Stimulated activated CD8-positive, alpha-beta memory T cell treated with anti-CD3 and anti-CD28 coated beads, Interleukin-12 subunit alpha, Interleukin-12 subunit beta, amount 100 ng/mL, for 24 hours (primary cell): ENCODE measurements around the gene ITGB1BP1.
"Not testable (repeated sequence)": the region's sequence is repeated elsewhere in the genome, so short reads cannot be mapped to it uniquely, and the experiment has no call there.

Experiments used
- DNase-seq: peaks from one replicate; pipeline ENCODE4 v3.0.0-alpha.2; 2020; ENCODE audit errors: extremely low read depth

The ITGB1BP1 gene

DNA sequence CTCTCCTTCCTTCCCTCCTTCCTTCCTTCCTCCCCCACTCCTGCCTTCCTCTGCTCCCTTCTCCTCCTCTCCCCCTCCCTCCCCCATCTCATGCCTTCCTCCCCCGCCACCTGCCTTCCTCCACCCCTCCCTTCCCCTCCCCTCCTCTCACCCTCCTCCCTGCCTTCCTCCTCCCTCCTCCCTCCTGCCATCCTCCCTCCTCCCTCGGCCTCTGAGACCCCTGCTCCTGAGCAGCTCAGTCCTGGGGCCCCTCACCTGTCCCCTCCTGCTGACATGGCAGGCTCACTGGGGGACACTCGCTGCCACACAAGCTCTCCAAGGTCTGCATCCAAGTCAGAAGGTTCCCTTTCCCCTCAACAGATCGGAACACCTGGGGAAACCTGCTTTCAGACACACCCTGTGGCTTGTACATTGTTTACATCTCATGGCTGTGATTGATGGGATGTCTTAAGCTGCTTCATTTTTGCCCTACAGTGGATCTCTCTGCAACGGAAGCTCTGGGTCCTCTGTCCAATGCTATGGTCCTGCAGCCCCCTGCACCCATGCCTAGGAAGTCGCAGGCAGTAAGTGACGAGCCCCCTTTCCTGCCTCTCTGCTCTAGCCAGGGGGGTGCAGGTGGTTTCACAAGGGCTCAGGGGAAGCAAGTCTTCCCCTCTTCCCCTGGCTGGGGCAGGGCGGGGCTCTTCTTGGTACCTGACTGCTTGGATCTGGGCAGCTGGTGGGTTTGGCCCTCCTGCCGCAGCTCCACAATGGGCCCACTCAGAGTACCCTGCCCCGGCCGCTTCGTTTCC is 22.9 kb downstream of the ITGB1BP1 start:
- DNase-seq, result no peak

DNA sequence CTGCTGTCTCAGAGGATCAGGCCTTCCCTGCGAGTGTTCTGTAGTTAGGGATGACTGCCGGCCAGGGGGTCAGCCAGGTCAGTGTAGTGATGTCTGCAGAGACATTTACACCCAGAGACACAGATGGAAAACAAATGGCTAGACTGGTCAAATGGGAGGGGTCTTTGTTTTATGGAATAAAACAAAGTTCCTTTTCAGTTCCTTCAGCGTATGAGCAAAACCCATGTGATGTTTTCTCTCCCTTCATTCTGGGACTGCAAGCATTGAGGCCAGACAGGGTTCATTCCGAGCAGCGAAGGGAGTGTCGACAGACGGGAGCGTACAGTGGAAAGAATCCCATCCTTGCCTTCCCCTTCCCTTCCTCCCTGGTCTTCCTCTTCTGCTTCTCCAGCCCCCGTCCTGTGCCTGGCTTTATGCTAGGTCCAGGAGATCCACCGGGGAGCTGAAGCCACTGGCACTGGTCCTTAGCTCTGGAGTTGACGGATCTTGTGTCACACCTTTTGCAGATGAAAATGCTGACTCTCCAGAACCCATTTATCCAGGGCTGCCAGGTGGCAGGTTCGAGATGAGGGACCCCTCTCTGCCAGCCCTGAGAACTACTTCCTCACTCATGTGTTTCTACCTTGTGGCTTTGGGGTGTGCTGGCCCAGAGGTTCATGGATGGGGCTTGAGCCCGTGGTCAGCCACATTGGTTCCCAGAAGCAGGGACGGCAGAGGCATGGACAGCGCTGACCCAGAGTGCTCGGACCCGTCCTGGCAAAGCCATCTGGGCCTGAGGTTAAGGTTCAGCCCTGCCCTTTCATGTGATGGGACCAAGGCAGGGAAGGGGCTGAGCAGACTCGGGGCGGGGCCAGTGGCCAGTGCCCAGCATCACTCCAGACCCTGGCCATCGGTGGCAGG is 24.2 kb downstream of the ITGB1BP1 start:
- DNase-seq, result no peak

DNA sequence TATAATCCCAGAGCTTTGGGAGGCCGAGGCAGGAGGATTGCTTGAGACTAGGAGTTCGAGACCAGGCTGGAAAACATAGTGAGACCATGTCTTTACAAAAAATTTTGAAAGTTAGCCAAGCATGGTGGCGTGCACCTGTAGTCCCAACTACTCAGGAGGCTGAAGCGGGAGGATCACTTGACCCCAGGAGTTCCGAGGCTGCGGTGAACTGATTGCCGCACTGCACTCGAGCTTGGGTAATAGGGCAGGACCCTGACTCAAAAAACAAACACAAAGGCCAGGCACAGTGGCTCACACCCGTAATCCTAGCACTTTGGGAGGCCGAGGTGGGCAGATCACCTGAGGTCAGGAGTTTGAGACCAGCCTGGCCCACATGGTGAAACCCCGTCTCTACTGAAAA is 25.1 kb downstream of the ITGB1BP1 start:
- not testable (repeated sequence) for DNase-seq

- no peak for DNase-seq
Measured at GRCh38 chr2:9397201-9397600, 26.1 kb downstream of the ITGB1BP1 start.

DNA sequence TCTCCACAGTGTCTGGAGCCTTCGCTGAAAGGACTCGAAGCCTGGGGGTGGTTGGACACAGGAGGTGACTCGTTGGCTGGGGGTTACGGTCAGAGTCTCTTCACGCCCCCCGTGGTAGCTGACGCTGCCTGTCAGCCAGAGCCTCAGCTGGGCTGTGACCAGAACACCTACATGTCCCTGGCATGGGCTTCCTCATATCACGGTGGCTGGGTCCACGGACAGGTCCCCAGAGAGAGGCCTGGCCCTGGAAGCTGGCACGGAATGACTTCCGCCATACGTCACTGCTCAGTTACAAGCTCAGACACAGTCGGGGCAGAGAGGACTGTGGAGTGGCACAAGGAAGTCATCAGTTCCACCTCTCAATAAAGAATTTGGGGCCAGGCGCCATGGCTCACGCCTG is 28.5 kb downstream of the ITGB1BP1 start:
- DNase-seq, result no peak

DNA sequence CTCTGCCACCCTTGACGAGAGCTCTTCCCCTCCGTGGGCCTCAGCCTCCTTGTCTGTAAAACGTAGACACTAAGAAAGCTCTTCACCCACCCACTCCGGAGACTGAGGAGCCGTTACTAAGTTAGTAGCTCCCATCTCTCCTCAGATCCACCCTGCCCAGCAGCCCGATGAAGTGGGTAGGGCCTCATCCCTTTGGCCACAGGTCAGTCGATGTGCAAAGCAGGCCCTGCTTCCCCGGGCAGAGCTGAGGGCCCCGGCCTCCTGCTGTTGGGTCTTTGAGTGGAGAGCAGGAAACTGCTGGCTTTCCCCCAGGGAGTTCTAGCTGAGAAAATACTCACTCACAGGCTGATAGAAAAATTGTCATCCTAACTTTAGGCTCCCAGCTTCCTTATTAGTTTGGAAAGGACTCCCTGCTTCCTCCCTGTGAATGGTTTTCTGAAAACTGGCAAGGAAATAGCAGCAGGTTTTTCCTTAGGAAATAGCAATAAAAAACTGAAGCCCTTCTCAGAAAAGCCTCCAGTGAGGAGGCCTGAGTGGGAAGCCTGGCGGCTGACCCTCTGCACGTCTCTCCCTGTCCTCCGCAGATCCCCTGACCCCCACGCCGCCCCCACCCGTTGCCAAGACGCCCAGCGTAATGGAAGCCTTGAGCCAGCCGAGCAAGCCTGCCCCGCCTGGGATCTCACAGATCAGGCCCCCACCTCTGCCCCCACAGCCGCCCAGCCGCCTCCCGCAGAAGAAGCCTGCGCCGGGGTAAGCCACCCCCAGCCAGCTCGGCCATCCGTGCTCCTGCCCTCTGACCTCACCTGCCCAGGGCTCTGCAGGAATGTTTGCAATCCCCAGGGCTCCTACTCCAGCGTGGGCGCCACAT is 30.2 kb downstream of the ITGB1BP1 start:
- DNase-seq, result no peak

DNA sequence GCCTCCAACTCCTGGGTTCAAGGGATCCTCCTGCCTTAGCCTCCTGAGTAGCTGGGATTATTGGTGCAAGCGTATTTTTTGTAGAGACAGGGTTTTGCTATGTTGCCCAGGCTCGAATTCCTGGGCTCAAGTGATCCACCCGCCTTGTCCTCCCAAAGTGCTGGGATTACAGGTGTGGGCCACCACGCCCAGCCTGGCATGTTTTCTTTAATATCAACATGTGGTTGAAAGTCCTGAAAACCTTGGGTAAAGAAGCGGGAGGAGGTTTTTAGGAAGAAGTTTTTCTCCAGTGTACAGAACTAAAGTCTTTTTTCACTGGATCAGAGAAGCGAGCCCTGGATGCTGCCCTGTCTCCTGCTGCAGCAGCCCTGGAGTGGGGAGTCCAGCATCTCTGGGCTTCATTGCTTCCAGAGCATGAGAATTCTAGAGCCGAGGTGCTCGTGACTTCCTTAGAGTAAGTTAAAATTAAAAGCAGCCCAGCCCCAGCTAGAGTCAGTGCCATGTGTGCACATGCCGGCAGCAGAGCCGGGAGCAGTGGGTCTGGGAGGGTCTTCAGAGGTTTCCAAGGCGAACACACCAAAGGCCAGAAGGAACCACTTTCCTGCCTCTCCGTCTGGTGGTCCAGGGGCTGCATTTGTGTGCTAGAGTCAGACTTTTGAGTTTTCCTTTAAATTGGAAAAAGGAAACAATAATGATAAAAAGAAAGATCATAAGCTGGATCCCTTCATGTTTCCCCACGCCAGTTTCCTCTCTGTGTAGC is 31.2 kb downstream of the ITGB1BP1 start:
- no peak for DNase-seq

- no peak for DNase-seq
Measured at GRCh38 chr2:9390991-9391390, 32.3 kb downstream of the ITGB1BP1 start.

- DNase-seq, result no peak
Measured at GRCh38 chr2:9390151-9390850, 33.0 kb downstream of the ITGB1BP1 start.

- DNase-seq, result no peak
Measured at GRCh38 chr2:9388950-9389911, 34.1 kb downstream of the ITGB1BP1 start.

DNA sequence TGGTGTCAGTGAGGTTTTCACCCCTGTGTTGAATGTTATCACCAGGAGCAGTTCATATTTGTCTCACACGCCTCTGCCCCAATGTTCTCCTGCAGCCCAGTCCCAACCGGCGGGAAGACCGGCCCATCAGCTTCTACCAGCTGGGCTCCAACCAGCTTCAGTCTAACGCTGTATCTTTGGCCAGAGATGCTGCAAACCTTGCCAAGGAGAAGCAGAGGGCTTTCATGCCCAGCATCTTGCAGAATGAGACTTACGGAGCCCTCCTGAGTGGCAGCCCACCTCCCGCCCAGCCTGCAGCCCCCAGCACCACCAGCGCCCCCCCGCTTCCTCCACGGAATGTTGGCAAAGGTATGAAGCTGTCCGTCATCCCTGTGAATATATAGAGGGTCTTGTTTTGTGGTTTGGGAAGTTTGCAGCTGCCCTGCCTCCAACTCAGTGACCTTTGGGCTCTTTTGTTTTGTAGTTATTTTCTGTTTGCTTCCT is 35.1 kb downstream of the ITGB1BP1 start:
- DNase-seq, result no peak

DNA sequence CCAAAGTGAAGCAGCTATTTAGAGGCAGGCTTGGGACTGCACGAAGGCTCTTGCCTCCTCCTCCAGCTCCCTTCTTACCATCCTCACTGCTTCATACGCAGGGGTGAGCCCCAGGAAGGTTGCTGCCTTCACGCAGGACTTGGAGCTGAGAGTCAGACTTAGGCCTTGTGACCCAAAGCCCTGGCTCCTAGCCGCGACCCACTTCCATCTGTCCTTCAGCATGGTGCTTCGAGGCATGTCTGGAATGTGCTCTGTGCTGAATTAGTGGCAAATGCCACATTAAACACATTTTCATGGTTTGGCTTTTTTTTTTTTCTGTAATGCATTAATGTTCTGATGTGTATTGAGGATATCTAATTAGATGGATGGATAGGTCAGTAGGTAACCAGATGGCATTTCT is 37.5 kb downstream of the ITGB1BP1 start:
- no peak for DNase-seq

- no peak for DNase-seq
Measured at GRCh38 chr2:9384521-9384920, 38.8 kb downstream of the ITGB1BP1 start.

DNA sequence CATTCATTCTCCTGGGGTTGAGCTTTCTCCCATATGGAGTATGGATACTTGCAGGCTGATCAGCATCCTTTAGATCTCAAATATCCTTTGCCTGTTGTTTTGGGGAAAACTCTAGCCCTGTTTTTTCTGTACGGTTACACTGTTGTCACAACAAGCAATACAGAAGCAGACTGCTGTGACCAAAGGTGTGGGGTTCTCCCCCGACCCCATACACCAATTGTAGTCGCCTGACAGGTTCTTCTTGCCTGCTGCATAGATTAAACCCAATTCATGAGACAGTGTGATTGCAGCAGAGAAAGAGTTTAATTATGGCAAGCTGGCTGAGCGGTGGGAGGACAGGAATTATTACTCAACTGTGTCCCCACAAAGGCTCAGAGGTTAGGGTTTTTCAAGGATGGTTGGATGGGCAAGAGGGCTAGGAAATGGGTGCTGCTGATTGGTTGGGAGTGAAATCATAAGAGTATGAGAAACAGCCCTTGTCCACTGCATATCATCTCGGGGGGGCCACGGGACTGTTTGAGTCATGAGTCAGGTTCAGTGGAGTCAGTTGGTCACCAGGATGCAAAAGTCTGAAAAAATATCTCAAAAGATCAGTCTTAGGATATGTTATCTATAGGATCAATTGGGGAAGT is 40.6 kb downstream of the ITGB1BP1 start:
- no peak for DNase-seq

DNA sequence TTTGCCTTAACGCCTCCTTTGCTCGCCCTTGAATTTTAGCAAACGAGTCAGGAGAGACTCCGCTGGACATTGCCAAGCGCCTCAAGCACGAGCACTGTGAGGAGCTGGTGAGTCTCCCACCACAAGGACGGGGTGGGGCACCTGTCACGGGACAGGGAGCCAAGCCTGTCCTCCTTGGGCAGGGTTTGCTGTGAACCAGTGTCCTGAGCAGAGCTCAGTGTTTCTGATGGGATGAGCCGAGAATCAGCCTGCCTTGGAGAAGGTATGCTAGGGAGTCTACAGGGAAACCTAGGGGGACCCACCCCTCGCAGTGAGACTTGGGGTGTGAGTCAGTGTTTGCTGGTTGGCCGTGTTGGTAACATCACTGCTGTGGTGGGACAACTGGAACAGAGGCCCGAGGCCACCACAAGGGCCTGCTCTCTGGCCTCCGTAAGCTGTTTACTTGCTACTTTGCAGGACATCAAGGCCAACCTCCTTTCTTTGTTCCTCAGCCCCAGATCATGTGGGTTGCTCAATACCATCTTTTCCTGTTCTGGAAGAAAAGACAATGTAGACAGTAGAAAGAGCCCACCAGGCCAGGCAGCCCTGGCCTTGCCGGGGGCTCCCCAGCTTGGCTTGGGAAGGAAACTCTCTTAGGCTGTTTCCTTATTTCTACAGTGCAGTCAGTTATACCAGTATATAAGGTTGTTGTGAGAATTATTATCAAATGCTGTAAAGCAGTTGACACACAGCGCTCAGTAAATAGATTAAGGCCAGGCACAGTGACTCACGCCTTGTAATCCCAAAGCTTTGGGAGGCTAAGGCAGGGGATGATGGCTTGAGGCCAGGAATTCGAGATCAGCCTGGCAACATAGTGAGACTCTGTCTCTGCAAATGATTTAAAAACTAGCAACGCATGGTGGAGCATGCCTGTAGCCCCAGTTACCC is 42.4 kb downstream of the ITGB1BP1 start:
- DNase-seq, result no peak

- DNase-seq, result no peak
Measured at GRCh38 chr2:9379391-9379755, 44.0 kb downstream of the ITGB1BP1 start.

GRCh38 chr2:9378433-9379390 is 44.6 kb downstream of the ITGB1BP1 start:
- no peak for DNase-seq
